Bronchial epithelial cell (primary cell): ENCODE results near the gene TOP1. TPM values are rescaled to one million over a fixed set of nuclear protein-coding genes. Genes with fewer than 3 reads are reported as not detected.

Source experiments
- DNase-seq: peaks from one replicate; pipeline ENCODE4 v3.0.0-alpha.2; 2010; ENCODE audit warnings: low read depth
- FAIRE-seq: peaks from 2 replicates; lab custom pipeline; 2011; peaks lifted over from hg19 to GRCh38; lab: Jason Lieb, UNC
- H3K27me3 ChIP-seq: 2 replicates; pipeline ENCODE4 v1.5.1; 2011; ENCODE audit warnings: low read length; ENCODE audit not compliant: control insufficient read depth, insufficient read depth
- H3K36me3 ChIP-seq: 2 replicates; pipeline ENCODE4 v1.5.1; 2011; ENCODE audit warnings: low read length; ENCODE audit not compliant: control insufficient read depth, insufficient read depth
- H3K4me3 ChIP-seq: 2 replicates; pipeline ENCODE4 v1.5.1; 2011; ENCODE audit warnings: mild to moderate bottlenecking, low read depth, low read length, control low read depth
- CTCF ChIP-seq: IDR thresholded peaks from 2 replicates; pipeline ENCODE4 v1.5.1; 2011; ENCODE audit warnings: mild to moderate bottlenecking, moderate library complexity, low read length, control low read depth, inconsistent platforms; ENCODE audit not compliant: insufficient read depth, severe bottlenecking
- total RNA-seq: library from RNA; depleted of rRNA; stranded (reverse); fragments of >200 nt; gene quantifications from 2 replicates; pipeline ENCODE4 v1.2.1, GENCODE V29; 2014

TOP1 gene
- total RNA-seq, 1 donor from 2014 or later, result 18.2 TPM

- Histone ChIP-seq H3K36me3 (peaks cover 5% of the 10 kb centered on the region), H3K27me3 (no peaks in the 10 kb centered on the region), H3K4me3 (no peak overlapping the region)
- no peak for DNase-seq
- FAIRE-seq, result no peak
- TF ChIP-seq CTCF, result no peak
Measured at GRCh38 chr20:41086402-41087324, 58.0 kb downstream of the TOP1 start.

- Histone ChIP-seq H3K36me3 (peaks cover 9% of the 10 kb centered on the region), H3K27me3 (no peaks in the 10 kb centered on the region), H3K4me3 (no peak overlapping the region)
- TF ChIP-seq CTCF, result no peak
- DNase-seq, result no peak
- FAIRE-seq, result no peak
Measured at GRCh38 chr20:41087325-41087685, 58.7 kb downstream of the TOP1 start.

- H3K27me3 ChIP-seq, result no peaks in the 10 kb centered on the region
- peaks cover 11% of the 10 kb centered on the region for H3K36me3 ChIP-seq
- FAIRE-seq, result no peak
- H3K4me3 ChIP-seq, result no peak overlapping the region
- no peak for DNase-seq
- no peak for TF ChIP-seq CTCF
Measured at GRCh38 chr20:41087777-41088176, 59.2 kb downstream of the TOP1 start.

- Histone ChIP-seq H3K27me3 (no peaks in the 10 kb centered on the region), H3K4me3 (no peak overlapping the region), H3K36me3 (peaks cover 16% of the 10 kb centered on the region)
- DNase-seq, result no peak
- TF ChIP-seq CTCF, result no peak
- FAIRE-seq, result no peak
Measured at GRCh38 chr20:41089555-41089954, 60.9 kb downstream of the TOP1 start.

GRCh38 chr20:41091927-41092326, 63.3 kb downstream of the TOP1 start:
- no peak for TF ChIP-seq CTCF
- no peaks in the 10 kb centered on the region for H3K27me3 ChIP-seq
- H3K4me3 ChIP-seq, result no peak overlapping the region
- FAIRE-seq (no peak), DNase-seq (no peak)
- H3K36me3 ChIP-seq, result peaks cover 14% of the 10 kb centered on the region
